ENCODE data around the gene SPATS2L. TPM values are rescaled to one million over a fixed set of nuclear protein-coding genes. Genes with fewer than 3 reads are reported as not detected.

Gene SPATS2L
- total and polyA plus RNA-seq, 2 donors (not counting 1 experiment from before 2014, with no cell fraction given) = 0.27 to 0.44 TPM

GRCh38 chr2:200422532-200423261 is 116.2 kb downstream of the SPATS2L start:
- Mint-ChIP-seq H3K4me1 (no peaks in the 10 kb centered on the region), H3K27me3 (no peaks in the 10 kb centered on the region), H3K9me3 (ENCODE audit: insufficient read depth) (no peaks in the 10 kb centered on the region), H3K4me3 (no peak overlapping the region), H3K27ac (no peak overlapping the region)
- no peaks in the 10 kb centered on the region for H3K4me1 ChIP-seq (ENCODE audit: control insufficient read depth in 2 of 2, insufficient read depth in 2 of 2, low read length in 2 of 2)
- H3K27ac ChIP-seq (ENCODE audit: low read length in 2 of 2) = no peak overlapping the region
- CTCF ChIA-PET = no interaction called here
- no peak overlapping the region for H3K4me3 ChIP-seq (ENCODE audit: control extremely low read depth in 1 of 5, extremely low read depth in 1 of 5, insufficient read depth in 1 of 5, low read depth in 2 of 5, low read length in 4 of 5)
- H2AFZ ChIP-seq (ENCODE audit: insufficient read depth, low read depth, low read length, poor library complexity, severe bottlenecking) = no peak overlapping the region
- H3K36me3 ChIP-seq (replicated peaks in 1 of 2; ENCODE audit: control extremely low read depth in 1 of 2, control insufficient read depth in 1 of 2, extremely low read depth in 1 of 2, insufficient read depth in 2 of 2, low read length in 1 of 2) = no peaks in the 10 kb centered on the region
- H4K20me1 ChIP-seq (ENCODE audit: control insufficient read depth, insufficient read depth, low read length, poor library complexity, severe bottlenecking) = no peaks in the 10 kb centered on the region
- H3K4me2 ChIP-seq (replicated peaks; ENCODE audit: low read depth, low read length, poor library complexity, severe bottlenecking) = no peak overlapping the region
- no peaks in the 10 kb centered on the region for H3K79me2 ChIP-seq (ENCODE audit: control insufficient read depth, insufficient read depth, low read length)
- DNase-seq (no peak), ATAC-seq (ENCODE audit: low read depth) (no peak)
- no peak for TF ChIP-seq EZH2 (IDR thresholded peaks at IDR 0.05; ENCODE audit: borderline replicate concordance, insufficient read depth, low read depth, low read length, poor library complexity, severe bottlenecking)
- no peak for TF ChIP-seq CTCF (IDR thresholded peaks at IDR 0.05)
- intact Hi-C loops (cut with micrococcal nuclease) = no loop called here
- WGBS (ENCODE audit: insufficient coverage) = 100% methylated on average over 1 of the region's 7 CpGs
- no peak overlapping the region for H3K9ac ChIP-seq (ENCODE audit: low read length)
- POLR2A ChIA-PET = no interaction called here
- H3K27me3 ChIP-seq (replicated peaks in 1 of 4; ENCODE audit: control extremely low read depth in 1 of 4, control insufficient read depth in 3 of 4, insufficient read depth in 4 of 4, low read length in 3 of 4) = no peaks in the 10 kb centered on the region
- H3K9me3 ChIP-seq (ENCODE audit: control extremely low read depth in 1 of 3, control insufficient read depth in 2 of 3, insufficient read depth in 1 of 3, low read length in 2 of 3) = no peaks in the 10 kb centered on the region

- ChIA-PET CTCF (no interaction called here), POLR2A (no interaction called here)
- WGBS (ENCODE audit: insufficient coverage) = no CpG with 5 or more reads among the region's 2 CpGs
Measured at GRCh38 chr2:200423541-200423940, 117.0 kb downstream of the SPATS2L start.

More at GRCh38 chr2:200423541-200423940, 117.0 kb downstream of the SPATS2L start:
- no peaks in the 10 kb centered on the region for H3K36me3 ChIP-seq (replicated peaks in 1 of 2; ENCODE audit: control extremely low read depth in 1 of 2, control insufficient read depth in 1 of 2, extremely low read depth in 1 of 2, insufficient read depth in 2 of 2, low read length in 1 of 2)
- TF ChIP-seq CTCF (IDR thresholded peaks at IDR 0.05) (no peak), EZH2 (IDR thresholded peaks at IDR 0.05; ENCODE audit: borderline replicate concordance, insufficient read depth, low read depth, low read length, poor library complexity, severe bottlenecking) (no peak)
- Mint-ChIP-seq H3K27ac (no peak overlapping the region), H3K9me3 (ENCODE audit: insufficient read depth) (no peaks in the 10 kb centered on the region), H3K4me1 (no peaks in the 10 kb centered on the region), H3K27me3 (no peaks in the 10 kb centered on the region), H3K4me3 (no peak overlapping the region)
- H2AFZ ChIP-seq (ENCODE audit: insufficient read depth, low read depth, low read length, poor library complexity, severe bottlenecking) = no peak overlapping the region
- DNase-seq = no peak
- H3K4me1 ChIP-seq (ENCODE audit: control insufficient read depth in 2 of 2, insufficient read depth in 2 of 2, low read length in 2 of 2) = no peaks in the 10 kb centered on the region
- no peaks in the 10 kb centered on the region for H4K20me1 ChIP-seq (ENCODE audit: control insufficient read depth, insufficient read depth, low read length, poor library complexity, severe bottlenecking)
- no peak overlapping the region for H3K9ac ChIP-seq (ENCODE audit: low read length)
- H3K27me3 ChIP-seq (replicated peaks in 1 of 4; ENCODE audit: control extremely low read depth in 1 of 4, control insufficient read depth in 3 of 4, insufficient read depth in 4 of 4, low read length in 3 of 4) = no peaks in the 10 kb centered on the region
- H3K27ac ChIP-seq (ENCODE audit: low read length in 2 of 2) = no peak overlapping the region
- no peaks in the 10 kb centered on the region for H3K79me2 ChIP-seq (ENCODE audit: control insufficient read depth, insufficient read depth, low read length)
- intact Hi-C loops (cut with micrococcal nuclease) = no loop called here
- no peak overlapping the region for H3K4me3 ChIP-seq (ENCODE audit: control extremely low read depth in 1 of 5, extremely low read depth in 1 of 5, insufficient read depth in 1 of 5, low read depth in 2 of 5, low read length in 4 of 5)
- no peaks in the 10 kb centered on the region for H3K9me3 ChIP-seq (ENCODE audit: control extremely low read depth in 1 of 3, control insufficient read depth in 2 of 3, insufficient read depth in 1 of 3, low read length in 2 of 3)
- no peak for ATAC-seq (ENCODE audit: low read depth)
- H3K4me2 ChIP-seq (replicated peaks; ENCODE audit: low read depth, low read length, poor library complexity, severe bottlenecking) = no peak overlapping the region
